NCI-H128 (cell line): ENCODE data around the gene RASSF5.

Experiments
- DNase-seq: peaks from one replicate; lab custom pipeline; 2025; ENCODE audit not compliant: unreplicated experiment; lab: John Stamatoyannopoulos, UW

Gene RASSF5

GRCh38 chr1:206496131-206496793 lies 11.1 kb upstream of the RASSF5 start:
- DNase-seq = no peak

GRCh38 chr1:206497363-206497762 lies 10.0 kb upstream of the RASSF5 start:
- no peak for DNase-seq

- DNase-seq = no peak
Observed at GRCh38 chr1:206497774-206498173, 9.6 kb upstream of the RASSF5 start.

- DNase-seq = no peak
Observed at GRCh38 chr1:206498685-206499084, 8.6 kb upstream of the RASSF5 start.

GRCh38 chr1:206500046-206500445 lies 7.3 kb upstream of the RASSF5 start:
- DNase-seq = no peak

GRCh38 chr1:206501881-206502280 lies 5.5 kb upstream of the RASSF5 start:
- DNase-seq = no peak

- no peak for DNase-seq
Observed at GRCh38 chr1:206502403-206502802, 4.9 kb upstream of the RASSF5 start.

GRCh38 chr1:206502812-206503211 lies 4.5 kb upstream of the RASSF5 start:
- DNase-seq = no peak

GRCh38 chr1:206503591-206504362 lies 3.6 kb upstream of the RASSF5 start:
- DNase-seq = no peak

- no peak for DNase-seq
Observed at GRCh38 chr1:206504363-206504713, 3.0 kb upstream of the RASSF5 start.

- no peak for DNase-seq
Observed at GRCh38 chr1:206505702-206506355, 1.5 kb upstream of the RASSF5 start.

GRCh38 chr1:206506405-206507283 lies 687 bp upstream of the RASSF5 start:
- no peak for DNase-seq

GRCh38 chr1:206508130-206508889 lies 979 bp downstream of the RASSF5 start:
- DNase-seq = no peak

GRCh38 chr1:206508956-206509355 lies 1.6 kb downstream of the RASSF5 start:
- DNase-seq = no peak

GRCh38 chr1:206509612-206510257 lies 2.4 kb downstream of the RASSF5 start:
- DNase-seq = no peak

- no peak for DNase-seq
Observed at GRCh38 chr1:206510371-206510770, 3.0 kb downstream of the RASSF5 start.

GRCh38 chr1:206511362-206512057 lies 4.2 kb downstream of the RASSF5 start:
- no peak for DNase-seq

GRCh38 chr1:206512058-206512850 lies 4.9 kb downstream of the RASSF5 start:
- no peak for DNase-seq

- no peak for DNase-seq
Observed at GRCh38 chr1:206512851-206513180, 5.5 kb downstream of the RASSF5 start.
